CD14-positive monocyte (primary cell): ENCODE measurements around the gene CSMD2. TPM values are rescaled to one million over a fixed set of nuclear protein-coding genes. Genes with fewer than 3 reads are reported as not detected.

Experiments
- DNase-seq, 3 donors: peaks; one replicate each; pipeline ENCODE4 v3.0.0-alpha.2; 2011 to 2022
- H2AFZ ChIP-seq: 2 replicates; pipeline ENCODE4 v1.6.0; 2012; ENCODE audit warnings: mild to moderate bottlenecking, low read depth, low read length, inconsistent platforms; ENCODE audit not compliant: insufficient read depth, poor library complexity, severe bottlenecking
- H3K27ac ChIP-seq, 2 donors: 1 replicate in 1 of 2; 2 replicates in 1 of 2; pipeline ENCODE4 v1.5.1; 2012 to 2013; ENCODE audit warnings: low read length in 2 of 2, control low read depth in 1 of 2, inconsistent platforms in 1 of 2, low read depth in 1 of 2, mild to moderate bottlenecking in 1 of 2
- H3K27me3 ChIP-seq, 2 donors: one replicate each; pipeline versions ENCODE4 v1.6.0 to v1.6.1; 2011 to 2013; ENCODE audit warnings: low read length in 2 of 2; ENCODE audit not compliant: control insufficient read depth in 2 of 2, insufficient read depth in 2 of 2
- H3K36me3 ChIP-seq, 2 donors: replicated peaks in 1 of 2; 1 replicate in 1 of 2; 2 replicates in 1 of 2; pipeline versions ENCODE4 v1.5.1 to v1.6.1; 2012 to 2013; ENCODE audit warnings: low read length in 2 of 2, control low read depth in 1 of 2, inconsistent platforms in 1 of 2, mild to moderate bottlenecking in 1 of 2; ENCODE audit not compliant: insufficient read depth in 2 of 2, control insufficient read depth in 1 of 2
- H3K4me1 ChIP-seq, 2 donors: 1 replicate in 1 of 2; 2 replicates in 1 of 2; pipeline versions ENCODE4 v1.5.1 to v1.6.1; 2012 to 2013; ENCODE audit warnings: low read length in 2 of 2, control low read depth in 1 of 2, inconsistent platforms in 1 of 2, mild to moderate bottlenecking in 1 of 2, moderate library complexity in 1 of 2; ENCODE audit not compliant: insufficient read depth in 2 of 2, control insufficient read depth in 1 of 2
- H3K4me2 ChIP-seq: replicated peaks from 2 replicates; pipeline ENCODE3; 2012; ENCODE audit warnings: low read length, moderate library complexity, mild to moderate bottlenecking; ENCODE audit not compliant: poor library complexity, severe bottlenecking; ENCODE audit errors: extremely low read depth
- H3K4me3 ChIP-seq, 3 experiments: fragments of 200-600 bp in 1 of 3; sonication (generic) in 1 of 3; replicated peaks in 1 of 3; 1 replicate in 2 of 3; 2 replicates in 1 of 3; pipeline ENCODE4 v1.5.1; 2011 to 2013; ENCODE audit warnings: low read length in 3 of 3, mild to moderate bottlenecking in 3 of 3, control low read depth in 2 of 3, low read depth in 2 of 3, inconsistent platforms in 1 of 3, moderate library complexity in 1 of 3
- H3K79me2 ChIP-seq: 2 replicates; pipeline ENCODE4 v1.6.0; 2012; ENCODE audit warnings: mild to moderate bottlenecking, control low read depth, inconsistent platforms, low read length, moderate library complexity; ENCODE audit not compliant: insufficient read depth
- H3K9ac ChIP-seq: 2 replicates; pipeline ENCODE4 v1.6.0; 2017; ENCODE audit warnings: low read length, mild to moderate bottlenecking; ENCODE audit not compliant: insufficient read depth, poor library complexity, severe bottlenecking
- H3K9me3 ChIP-seq, 2 donors: replicated peaks in 1 of 2; 1 replicate in 1 of 2; 2 replicates in 1 of 2; pipeline versions ENCODE4 v1.5.1 to v1.6.1; 2012 to 2013; ENCODE audit warnings: low read length in 2 of 2, control low read depth in 1 of 2; ENCODE audit not compliant: control insufficient read depth in 1 of 2, insufficient read depth in 1 of 2
- H4K20me1 ChIP-seq: 2 replicates; pipeline ENCODE4 v1.6.0; 2012; ENCODE audit warnings: mild to moderate bottlenecking, low read length, control low read depth, moderate library complexity; ENCODE audit not compliant: insufficient read depth
- H3K27ac Mint-ChIP-seq, 7 donors: one replicate each; pipeline ENCODE4 v1.8.0; 2020; ENCODE audit warnings: mild to moderate bottlenecking in 7 of 7, mixed read lengths in 7 of 7, moderate library complexity in 6 of 7, inconsistent platforms in 2 of 7
- H3K27me3 Mint-ChIP-seq, 3 donors: one replicate each; pipeline ENCODE4 v1.8.0; 2021 to 2022; ENCODE audit warnings: low read depth in 3 of 3, mild to moderate bottlenecking in 3 of 3, mixed read lengths in 3 of 3, moderate library complexity in 3 of 3, inconsistent platforms in 1 of 3
- H3K36me3 Mint-ChIP-seq, 2 donors: one replicate each; pipeline ENCODE4 v1.8.0; 2020; ENCODE audit warnings: mixed read lengths in 2 of 2, inconsistent platforms in 1 of 2, mild to moderate bottlenecking in 1 of 2
- H3K4me1 Mint-ChIP-seq: one replicate; pipeline ENCODE4 v1.8.0; 2020; ENCODE audit warnings: mild to moderate bottlenecking, mixed read lengths
- H3K4me3 Mint-ChIP-seq, 2 donors: one replicate each; pipeline ENCODE4 v1.8.0; 2020; ENCODE audit warnings: mild to moderate bottlenecking in 2 of 2, mixed read lengths in 2 of 2, moderate library complexity in 1 of 2
- H3K9me3 Mint-ChIP-seq, 7 donors: one replicate each; pipeline ENCODE4 v1.8.0; 2020 to 2022; ENCODE audit warnings: mixed read lengths in 7 of 7, mild to moderate bottlenecking in 6 of 7, moderate library complexity in 6 of 7, inconsistent platforms in 2 of 7
- WGBS: methylation state at CpG from one replicate; pipeline ENCODE4 v1.1.5; 2013; ENCODE audit warnings: missing lambda C conversion rate; ENCODE audit not compliant: insufficient coverage; 5-methylcytosine and 5-hydroxymethylcytosine counted together
- intact Hi-C, 2 donors: fragments of 100-400 bp; cut with micrococcal nuclease; formaldehyde crosslinking; loops; one replicate each; pipeline versions ENCODE4 v1.15.0 to v1.15.1; 2023
- polyA plus RNA-seq, 3 donors: library from polyadenylated mRNA; depleted of rRNA in 1 of 3; unstranded in 2 of 3; stranded (reverse) in 1 of 3; fragments of 300-500 nt in 2 of 3; fragments of >200 nt in 1 of 3; fragmentation: Illumina TruSeq in 2 of 3; gene quantifications; 1 replicate in 2 of 3; 2 replicates in 1 of 3; pipeline ENCODE4 v1.2.3, GENCODE V29; 2012 to 2021
- TF ChIP-seq, protein P1 (sequence below): fragments of 200-600 bp; IDR thresholded peaks from one replicate; pipeline ENCODE4 v1.8.0; 2022; ENCODE audit warnings: antibody characterized with exemption, mild to moderate bottlenecking

The CSMD2 gene
- polyA plus RNA-seq, 3 donors = 0.04 TPM; not detected in 2

DNA sequence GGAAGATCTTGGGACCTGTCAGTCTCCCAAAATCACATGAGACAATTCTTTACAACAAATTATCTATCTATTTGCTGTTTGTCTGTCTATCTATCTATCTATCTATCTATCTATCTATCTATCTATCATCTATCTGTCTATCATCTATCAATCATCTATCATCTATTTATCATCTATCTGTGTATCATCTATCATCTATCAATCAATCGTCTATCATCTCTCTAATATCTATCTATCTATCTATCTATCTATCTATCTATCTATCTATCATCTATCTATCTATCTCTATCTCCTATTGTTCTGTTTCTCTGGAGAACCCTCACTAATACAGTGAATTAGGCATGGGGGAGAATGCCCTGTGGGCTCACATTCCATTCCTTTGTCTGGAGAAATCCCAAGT lies 374.5 kb downstream of the CSMD2 start:
- Histone ChIP-seq H3K4me2 (no peak overlapping the region), H3K9ac (no peak overlapping the region), H3K27me3 (no peaks in the 10 kb centered on the region), H3K9me3 (peaks cover 8 to 14% of the 10 kb centered on the region in 2 donors), H3K27ac (no peak overlapping the region), H2AFZ (no peak overlapping the region), H3K79me2 (no peaks in the 10 kb centered on the region), H3K4me1 (no peaks in the 10 kb centered on the region), H4K20me1 (no peaks in the 10 kb centered on the region), H3K36me3 (no peaks in the 10 kb centered on the region), H3K4me3 (no peak overlapping the region)
- Mint-ChIP-seq H3K4me1 (no peaks in the 10 kb centered on the region), H3K9me3 (peaks cover 4 to 18% (median 10%) of the 10 kb centered on the region in 7 donors), H3K36me3 (no peaks in the 10 kb centered on the region), H3K4me3 (no peak overlapping the region), H3K27me3 (peaks cover 4 to 7% (median 5%) of the 10 kb centered on the region in 3 donors), H3K27ac (no peak overlapping the region)
- DNase-seq = no peak
- TF ChIP-seq, protein P1, sequence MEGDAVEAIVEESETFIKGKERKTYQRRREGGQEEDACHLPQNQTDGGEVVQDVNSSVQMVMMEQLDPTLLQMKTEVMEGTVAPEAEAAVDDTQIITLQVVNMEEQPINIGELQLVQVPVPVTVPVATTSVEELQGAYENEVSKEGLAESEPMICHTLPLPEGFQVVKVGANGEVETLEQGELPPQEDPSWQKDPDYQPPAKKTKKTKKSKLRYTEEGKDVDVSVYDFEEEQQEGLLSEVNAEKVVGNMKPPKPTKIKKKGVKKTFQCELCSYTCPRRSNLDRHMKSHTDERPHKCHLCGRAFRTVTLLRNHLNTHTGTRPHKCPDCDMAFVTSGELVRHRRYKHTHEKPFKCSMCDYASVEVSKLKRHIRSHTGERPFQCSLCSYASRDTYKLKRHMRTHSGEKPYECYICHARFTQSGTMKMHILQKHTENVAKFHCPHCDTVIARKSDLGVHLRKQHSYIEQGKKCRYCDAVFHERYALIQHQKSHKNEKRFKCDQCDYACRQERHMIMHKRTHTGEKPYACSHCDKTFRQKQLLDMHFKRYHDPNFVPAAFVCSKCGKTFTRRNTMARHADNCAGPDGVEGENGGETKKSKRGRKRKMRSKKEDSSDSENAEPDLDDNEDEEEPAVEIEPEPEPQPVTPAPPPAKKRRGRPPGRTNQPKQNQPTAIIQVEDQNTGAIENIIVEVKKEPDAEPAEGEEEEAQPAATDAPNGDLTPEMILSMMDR = no peak
- intact Hi-C loops = no loop called here
- no CpG with 5 or more reads among the region's 1 CpG for WGBS

DNA sequence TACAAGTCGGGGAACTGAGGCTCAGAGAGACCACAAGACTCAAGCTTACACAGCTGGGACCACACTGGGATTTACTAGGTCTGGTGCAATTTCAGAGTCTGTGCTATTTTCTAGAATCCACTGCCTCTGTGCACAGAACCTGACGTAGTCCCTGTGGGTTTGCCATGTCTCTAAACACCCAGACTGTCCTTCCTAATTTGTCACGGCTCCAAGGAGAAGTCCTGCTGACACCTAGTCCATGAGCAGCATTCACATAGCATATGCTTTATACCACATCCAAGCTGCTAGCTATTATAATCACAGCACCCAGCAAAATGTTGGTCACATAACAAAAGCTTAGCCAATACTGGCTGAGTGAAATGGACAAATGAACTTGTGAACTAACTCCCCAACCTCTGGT lies 380.2 kb downstream of the CSMD2 start:
- H3K9me3 ChIP-seq = no peaks in the 10 kb centered on the region
- H3K4me2 ChIP-seq = no peak overlapping the region
- WGBS = 88% methylated on average over 3 of the region's 3 CpGs
- TF ChIP-seq, protein P1 = no peak
- no peaks in the 10 kb centered on the region for H3K36me3 Mint-ChIP-seq
- H3K4me1 ChIP-seq = no peaks in the 10 kb centered on the region
- H3K4me3 ChIP-seq = no peak overlapping the region
- H4K20me1 ChIP-seq = no peaks in the 10 kb centered on the region
- no peaks in the 10 kb centered on the region for H3K4me1 Mint-ChIP-seq
- no peak overlapping the region for H3K27ac Mint-ChIP-seq
- no peak overlapping the region for H3K4me3 Mint-ChIP-seq
- intact Hi-C loops = no loop called here
- no peak for DNase-seq
- H2AFZ ChIP-seq = no peak overlapping the region
- H3K9ac ChIP-seq = no peak overlapping the region
- no peaks in the 10 kb centered on the region for H3K79me2 ChIP-seq
- no peak overlapping the region for H3K27ac ChIP-seq
- H3K27me3 Mint-ChIP-seq = peaks cover 0 to 10% (median 3%) of the 10 kb centered on the region in 3 donors
- no peaks in the 10 kb centered on the region for H3K27me3 ChIP-seq
- no peaks in the 10 kb centered on the region for H3K36me3 ChIP-seq
- peaks cover 0 to 7% (median 0%) of the 10 kb centered on the region in 7 donors for H3K9me3 Mint-ChIP-seq
